ENCODE measurements around the gene CAPN2. TPM values are rescaled to one million over a fixed set of nuclear protein-coding genes. Genes with fewer than 3 reads are reported as not detected.

CAPN2 gene
- total and polyA plus RNA-seq, 2 experiments from 2014 or later: 8.4 to 17.8 TPM

DNA sequence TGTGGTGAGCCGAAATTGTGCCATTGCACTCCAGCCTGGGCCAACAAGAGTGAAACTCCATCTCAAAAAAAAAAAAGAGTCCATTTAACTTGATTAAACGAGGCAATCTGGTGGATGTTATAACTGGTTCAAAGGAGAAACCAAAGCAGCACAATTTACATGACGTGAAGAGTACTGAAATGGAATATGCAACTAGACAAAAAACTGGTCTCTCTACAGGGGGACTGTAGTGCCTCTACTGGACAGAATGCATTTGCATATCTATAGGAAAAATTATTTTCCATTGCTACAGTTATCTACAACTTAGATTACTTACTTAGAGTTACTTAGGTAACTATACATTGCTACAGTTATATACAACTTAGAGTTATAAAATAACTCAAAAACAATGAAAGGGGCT lies 2.7 kb upstream of the CAPN2 start:
- no peaks in the 10 kb centered on the region; the same call in 1 of the 2 replicates for H3K4me1 ChIP-seq (ENCODE audit: insufficient read depth)
- no peaks in the 10 kb centered on the region for H3K36me3 Mint-ChIP-seq (ENCODE audit: low read depth)

More for the DNA sequence above, 2.7 kb upstream of the CAPN2 start:
- H3K4me3 Mint-ChIP-seq: no peak overlapping the region
- Histone ChIP-seq H4K20me1 (replicated peaks; ENCODE audit: insufficient read depth) (no peaks in the 10 kb centered on the region), H3K9me2 (ENCODE audit: insufficient read depth) (no peaks in the 10 kb centered on the region), H3K36me3 (ENCODE audit: insufficient read depth) (no peaks in the 10 kb centered on the region), H3K27ac (ENCODE audit: low read depth) (no peak overlapping the region), H3K4me3 (no peak overlapping the region), H3K79me2 (replicated peaks; ENCODE audit: insufficient read depth) (no peaks in the 10 kb centered on the region), H2AFZ (no peak overlapping the region), H3K4me2 (no peak overlapping the region), H3K27me3 (ENCODE audit: insufficient read depth) (peaks cover 36% of the 10 kb centered on the region), H3F3A (replicated peaks; ENCODE audit: low read depth) (no peaks in the 10 kb centered on the region)
- no peaks in the 10 kb centered on the region for H3K9me3 Mint-ChIP-seq
- no peak for DNase-seq (ENCODE audit: low spot score)
- H3K27me3 Mint-ChIP-seq (ENCODE audit: insufficient read depth, low read depth, poor library complexity): peaks cover 26% of the 10 kb centered on the region
- TF ChIP-seq, protein P1, sequence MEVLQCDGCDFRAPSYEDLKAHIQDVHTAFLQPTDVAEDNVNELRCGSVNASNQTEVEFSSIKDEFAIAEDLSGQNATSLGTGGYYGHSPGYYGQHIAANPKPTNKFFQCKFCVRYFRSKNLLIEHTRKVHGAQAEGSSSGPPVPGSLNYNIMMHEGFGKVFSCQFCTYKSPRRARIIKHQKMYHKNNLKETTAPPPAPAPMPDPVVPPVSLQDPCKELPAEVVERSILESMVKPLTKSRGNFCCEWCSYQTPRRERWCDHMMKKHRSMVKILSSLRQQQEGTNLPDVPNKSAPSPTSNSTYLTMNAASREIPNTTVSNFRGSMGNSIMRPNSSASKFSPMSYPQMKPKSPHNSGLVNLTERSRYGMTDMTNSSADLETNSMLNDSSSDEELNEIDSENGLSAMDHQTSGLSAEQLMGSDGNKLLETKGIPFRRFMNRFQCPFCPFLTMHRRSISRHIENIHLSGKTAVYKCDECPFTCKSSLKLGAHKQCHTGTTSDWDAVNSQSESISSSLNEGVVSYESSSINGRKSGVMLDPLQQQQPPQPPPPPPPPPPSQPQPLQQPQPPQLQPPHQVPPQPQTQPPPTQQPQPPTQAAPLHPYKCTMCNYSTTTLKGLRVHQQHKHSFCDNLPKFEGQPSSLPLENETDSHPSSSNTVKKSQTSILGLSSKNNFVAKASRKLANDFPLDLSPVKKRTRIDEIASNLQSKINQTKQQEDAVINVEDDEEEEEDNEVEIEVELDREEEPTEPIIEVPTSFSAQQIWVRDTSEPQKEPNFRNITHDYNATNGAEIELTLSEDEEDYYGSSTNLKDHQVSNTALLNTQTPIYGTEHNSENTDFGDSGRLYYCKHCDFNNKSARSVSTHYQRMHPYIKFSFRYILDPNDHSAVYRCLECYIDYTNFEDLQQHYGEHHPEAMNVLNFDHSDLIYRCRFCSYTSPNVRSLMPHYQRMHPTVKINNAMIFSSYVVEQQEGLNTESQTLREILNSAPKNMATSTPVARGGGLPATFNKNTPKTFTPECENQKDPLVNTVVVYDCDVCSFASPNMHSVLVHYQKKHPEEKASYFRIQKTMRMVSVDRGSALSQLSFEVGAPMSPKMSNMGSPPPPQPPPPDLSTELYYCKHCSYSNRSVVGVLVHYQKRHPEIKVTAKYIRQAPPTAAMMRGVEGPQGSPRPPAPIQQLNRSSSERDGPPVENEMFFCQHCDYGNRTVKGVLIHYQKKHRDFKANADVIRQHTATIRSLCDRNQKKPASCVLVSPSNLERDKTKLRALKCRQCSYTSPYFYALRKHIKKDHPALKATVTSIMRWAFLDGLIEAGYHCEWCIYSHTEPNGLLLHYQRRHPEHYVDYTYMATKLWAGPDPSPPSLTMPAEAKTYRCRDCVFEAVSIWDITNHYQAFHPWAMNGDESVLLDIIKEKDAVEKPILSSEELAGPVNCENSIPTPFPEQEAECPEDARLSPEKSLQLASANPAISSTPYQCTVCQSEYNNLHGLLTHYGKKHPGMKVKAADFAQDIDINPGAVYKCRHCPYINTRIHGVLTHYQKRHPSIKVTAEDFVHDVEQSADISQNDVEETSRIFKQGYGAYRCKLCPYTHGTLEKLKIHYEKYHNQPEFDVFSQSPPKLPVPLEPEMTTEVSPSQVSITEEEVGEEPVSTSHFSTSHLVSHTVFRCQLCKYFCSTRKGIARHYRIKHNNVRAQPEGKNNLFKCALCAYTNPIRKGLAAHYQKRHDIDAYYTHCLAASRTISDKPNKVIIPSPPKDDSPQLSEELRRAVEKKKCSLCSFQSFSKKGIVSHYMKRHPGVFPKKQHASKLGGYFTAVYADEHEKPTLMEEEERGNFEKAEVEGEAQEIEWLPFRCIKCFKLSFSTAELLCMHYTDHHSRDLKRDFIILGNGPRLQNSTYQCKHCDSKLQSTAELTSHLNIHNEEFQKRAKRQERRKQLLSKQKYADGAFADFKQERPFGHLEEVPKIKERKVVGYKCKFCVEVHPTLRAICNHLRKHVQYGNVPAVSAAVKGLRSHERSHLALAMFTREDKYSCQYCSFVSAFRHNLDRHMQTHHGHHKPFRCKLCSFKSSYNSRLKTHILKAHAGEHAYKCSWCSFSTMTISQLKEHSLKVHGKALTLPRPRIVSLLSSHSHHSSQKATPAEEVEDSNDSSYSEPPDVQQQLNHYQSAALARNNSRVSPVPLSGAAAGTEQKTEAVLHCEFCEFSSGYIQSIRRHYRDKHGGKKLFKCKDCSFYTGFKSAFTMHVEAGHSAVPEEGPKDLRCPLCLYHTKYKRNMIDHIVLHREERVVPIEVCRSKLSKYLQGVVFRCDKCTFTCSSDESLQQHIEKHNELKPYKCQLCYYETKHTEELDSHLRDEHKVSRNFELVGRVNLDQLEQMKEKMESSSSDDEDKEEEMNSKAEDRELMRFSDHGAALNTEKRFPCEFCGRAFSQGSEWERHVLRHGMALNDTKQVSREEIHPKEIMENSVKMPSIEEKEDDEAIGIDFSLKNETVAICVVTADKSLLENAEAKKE (CRISPR knock-in tag; IDR thresholded peaks at IDR 0.05): no peak
- TF ChIP-seq, protein P2, sequence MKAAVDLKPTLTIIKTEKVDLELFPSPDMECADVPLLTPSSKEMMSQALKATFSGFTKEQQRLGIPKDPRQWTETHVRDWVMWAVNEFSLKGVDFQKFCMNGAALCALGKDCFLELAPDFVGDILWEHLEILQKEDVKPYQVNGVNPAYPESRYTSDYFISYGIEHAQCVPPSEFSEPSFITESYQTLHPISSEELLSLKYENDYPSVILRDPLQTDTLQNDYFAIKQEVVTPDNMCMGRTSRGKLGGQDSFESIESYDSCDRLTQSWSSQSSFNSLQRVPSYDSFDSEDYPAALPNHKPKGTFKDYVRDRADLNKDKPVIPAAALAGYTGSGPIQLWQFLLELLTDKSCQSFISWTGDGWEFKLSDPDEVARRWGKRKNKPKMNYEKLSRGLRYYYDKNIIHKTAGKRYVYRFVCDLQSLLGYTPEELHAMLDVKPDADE (IDR thresholded peaks at IDR 0.05): no peak
- TF ChIP-seq POLR2AphosphoS5 (IDR thresholded peaks at IDR 0.05; ENCODE audit: low read depth): no peak
- TF ChIP-seq, protein P3, sequence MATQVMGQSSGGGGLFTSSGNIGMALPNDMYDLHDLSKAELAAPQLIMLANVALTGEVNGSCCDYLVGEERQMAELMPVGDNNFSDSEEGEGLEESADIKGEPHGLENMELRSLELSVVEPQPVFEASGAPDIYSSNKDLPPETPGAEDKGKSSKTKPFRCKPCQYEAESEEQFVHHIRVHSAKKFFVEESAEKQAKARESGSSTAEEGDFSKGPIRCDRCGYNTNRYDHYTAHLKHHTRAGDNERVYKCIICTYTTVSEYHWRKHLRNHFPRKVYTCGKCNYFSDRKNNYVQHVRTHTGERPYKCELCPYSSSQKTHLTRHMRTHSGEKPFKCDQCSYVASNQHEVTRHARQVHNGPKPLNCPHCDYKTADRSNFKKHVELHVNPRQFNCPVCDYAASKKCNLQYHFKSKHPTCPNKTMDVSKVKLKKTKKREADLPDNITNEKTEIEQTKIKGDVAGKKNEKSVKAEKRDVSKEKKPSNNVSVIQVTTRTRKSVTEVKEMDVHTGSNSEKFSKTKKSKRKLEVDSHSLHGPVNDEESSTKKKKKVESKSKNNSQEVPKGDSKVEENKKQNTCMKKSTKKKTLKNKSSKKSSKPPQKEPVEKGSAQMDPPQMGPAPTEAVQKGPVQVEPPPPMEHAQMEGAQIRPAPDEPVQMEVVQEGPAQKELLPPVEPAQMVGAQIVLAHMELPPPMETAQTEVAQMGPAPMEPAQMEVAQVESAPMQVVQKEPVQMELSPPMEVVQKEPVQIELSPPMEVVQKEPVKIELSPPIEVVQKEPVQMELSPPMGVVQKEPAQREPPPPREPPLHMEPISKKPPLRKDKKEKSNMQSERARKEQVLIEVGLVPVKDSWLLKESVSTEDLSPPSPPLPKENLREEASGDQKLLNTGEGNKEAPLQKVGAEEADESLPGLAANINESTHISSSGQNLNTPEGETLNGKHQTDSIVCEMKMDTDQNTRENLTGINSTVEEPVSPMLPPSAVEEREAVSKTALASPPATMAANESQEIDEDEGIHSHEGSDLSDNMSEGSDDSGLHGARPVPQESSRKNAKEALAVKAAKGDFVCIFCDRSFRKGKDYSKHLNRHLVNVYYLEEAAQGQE (IDR thresholded peaks at IDR 0.05; ENCODE audit: unreplicated experiment): no peak
- no peak for TF ChIP-seq EZH2phosphoT487 (IDR thresholded peaks at IDR 0.05; ENCODE audit: unreplicated experiment)
- TF ChIP-seq, protein P4, sequence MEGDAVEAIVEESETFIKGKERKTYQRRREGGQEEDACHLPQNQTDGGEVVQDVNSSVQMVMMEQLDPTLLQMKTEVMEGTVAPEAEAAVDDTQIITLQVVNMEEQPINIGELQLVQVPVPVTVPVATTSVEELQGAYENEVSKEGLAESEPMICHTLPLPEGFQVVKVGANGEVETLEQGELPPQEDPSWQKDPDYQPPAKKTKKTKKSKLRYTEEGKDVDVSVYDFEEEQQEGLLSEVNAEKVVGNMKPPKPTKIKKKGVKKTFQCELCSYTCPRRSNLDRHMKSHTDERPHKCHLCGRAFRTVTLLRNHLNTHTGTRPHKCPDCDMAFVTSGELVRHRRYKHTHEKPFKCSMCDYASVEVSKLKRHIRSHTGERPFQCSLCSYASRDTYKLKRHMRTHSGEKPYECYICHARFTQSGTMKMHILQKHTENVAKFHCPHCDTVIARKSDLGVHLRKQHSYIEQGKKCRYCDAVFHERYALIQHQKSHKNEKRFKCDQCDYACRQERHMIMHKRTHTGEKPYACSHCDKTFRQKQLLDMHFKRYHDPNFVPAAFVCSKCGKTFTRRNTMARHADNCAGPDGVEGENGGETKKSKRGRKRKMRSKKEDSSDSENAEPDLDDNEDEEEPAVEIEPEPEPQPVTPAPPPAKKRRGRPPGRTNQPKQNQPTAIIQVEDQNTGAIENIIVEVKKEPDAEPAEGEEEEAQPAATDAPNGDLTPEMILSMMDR (conservative IDR thresholded peaks at IDR 0.05; ENCODE audit: low read depth in 2 of 2): no peak
- TF ChIP-seq JUNB (IDR thresholded peaks at IDR 0.05; ENCODE audit: unreplicated experiment): no peak
- TF ChIP-seq STAT1 (IDR thresholded peaks at IDR 0.05; ENCODE audit: unreplicated experiment): no peak
- no peak for TF ChIP-seq ZNF331 (CRISPR knock-in tag; IDR thresholded peaks at IDR 0.05; ENCODE audit: low read depth)
- TF ChIP-seq CREB1 (CRISPR knock-in tag; IDR thresholded peaks at IDR 0.05; ENCODE audit: low read depth): no peak
- no peak for TF ChIP-seq ZNF114 (CRISPR knock-in tag; IDR thresholded peaks at IDR 0.05)
- TF ChIP-seq EZH2 (IDR thresholded peaks at IDR 0.05; ENCODE audit: low read depth, unreplicated experiment): no peak
- no peak for TF ChIP-seq NANOG (IDR thresholded peaks at IDR 0.05; ENCODE audit: borderline replicate concordance)
- ATAC-seq: no peak
- H3K27ac Mint-ChIP-seq: no peak overlapping the region
- peaks cover 22% of the 10 kb centered on the region for H3K4me1 Mint-ChIP-seq
